Breast epithelium (tissue), 4 donors: Measurements from ENCODE around the gene PRDM16. TPM values are rescaled to one million over a fixed set of nuclear protein-coding genes. Genes with fewer than 3 reads are reported as not detected.

Experiments
- DNase-seq, 2 donors: peaks; one replicate each; pipeline ENCODE4 v3.0.0-alpha.2; 2019; ENCODE audit warnings: low spot score in 2 of 2
- H3K27ac ChIP-seq, 2 donors: fragments of 200-600 bp; sonication (generic) in 1 of 2; one replicate each; pipeline ENCODE4 v1.5.1; 2016 to 2019; ENCODE audit warnings: mild to moderate bottlenecking in 1 of 2
- H3K27me3 ChIP-seq, 2 donors: fragments of 200-600 bp; sonication (generic) in 1 of 2; one replicate each; pipeline versions ENCODE4 v1.5.1 to v1.6.0; 2017 to 2019; ENCODE audit warnings: control low read depth in 1 of 2, mild to moderate bottlenecking in 1 of 2
- H3K36me3 ChIP-seq: fragments of 200-600 bp; one replicate; pipeline ENCODE4 v1.5.1; 2019
- H3K4me1 ChIP-seq, 2 donors: fragments of 200-600 bp; sonication (generic); one replicate each; pipeline ENCODE4 v1.5.1; 2016 to 2019; ENCODE audit warnings: control low read depth in 1 of 2
- H3K4me3 ChIP-seq, 3 donors: fragments of 200-600 bp; sonication (generic); 1 replicate in 2 of 3; 2 replicates in 1 of 3; pipeline ENCODE4 v1.5.1; 2016 to 2019; ENCODE audit warnings: mild to moderate bottlenecking in 3 of 3, moderate library complexity in 2 of 3
- H3K9me3 ChIP-seq, 2 donors: fragments of 200-600 bp; sonication (generic) in 1 of 2; one replicate each; pipeline ENCODE4 v1.5.1; 2016 to 2019; ENCODE audit warnings: control low read depth in 1 of 2
- CTCF ChIP-seq, 3 donors: fragments of 450-650 bp; IDR thresholded peaks; one replicate each; pipeline ENCODE4 v1.5.1; 2016 to 2017; ENCODE audit warnings: antibody characterized with exemption in 3 of 3, mild to moderate bottlenecking in 3 of 3, moderate library complexity in 3 of 3
- POLR2A ChIP-seq: fragments of 450-650 bp; IDR thresholded peaks from one replicate; pipeline ENCODE4 v1.6.1; 2016; ENCODE audit warnings: antibody characterized with exemption, mild to moderate bottlenecking, moderate library complexity
- POLR2AphosphoS5 ChIP-seq, 3 donors: sonication (generic); formaldehyde crosslinking; IDR thresholded peaks; one replicate each; pipeline ENCODE4 v1.6.1; 2017; ENCODE audit warnings: antibody characterized with exemption in 3 of 3
- intact Hi-C: fragments of 100-400 bp; cut with DNase I; formaldehyde crosslinking; loops from one replicate; pipeline ENCODE4 v1.15.1; 2023; ENCODE audit warnings: low total_unique reads
- total RNA-seq, 3 donors: library from RNA; depleted of rRNA; stranded (reverse); fragments of >200 nt; gene quantifications; one replicate each; pipeline ENCODE4 v1.1.0, GENCODE V29; 2016

The PRDM16 gene
- total RNA-seq, 3 donors from 2014 or later = 0.48 to 3.8 (median 3.6) TPM

- TF ChIP-seq POLR2A = no peak
- TF ChIP-seq CTCF (IDR thresholded peaks at IDR 0.05) = no peak
- no peak for TF ChIP-seq POLR2AphosphoS5 (IDR thresholded peaks at IDR 0.05)
- H3K9me3 ChIP-seq = no peaks in the 10 kb centered on the region
- DNase-seq = no peak
- peaks cover 10 to 13% of the 10 kb centered on the region in 2 donors for H3K4me1 ChIP-seq
- intact Hi-C loops = no loop called here
- H3K27me3 ChIP-seq = peaks cover 0 to 31% of the 10 kb centered on the region in 2 donors
- no peak overlapping the region for H3K4me3 ChIP-seq
- peak overlapping the region in 1 of 2 donors; percentile 97 for H3K27ac ChIP-seq
- no peaks in the 10 kb centered on the region for H3K36me3 ChIP-seq
Measured at GRCh38 chr1:3314491-3315381, 245.7 kb downstream of the PRDM16 start.

- Histone ChIP-seq H3K27me3 (peaks cover 0 to 30% of the 10 kb centered on the region in 2 donors), H3K27ac (no peak overlapping the region), H3K9me3 (no peaks in the 10 kb centered on the region), H3K4me1 (peaks cover 10 to 13% of the 10 kb centered on the region in 2 donors), H3K4me3 (no peak overlapping the region), H3K36me3 (no peaks in the 10 kb centered on the region)
- no peak for DNase-seq
- no peak for TF ChIP-seq POLR2A
- TF ChIP-seq POLR2AphosphoS5 (IDR thresholded peaks at IDR 0.05) = no peak
- intact Hi-C loops = no loop called here
Measured at GRCh38 chr1:3315399-3316339, 246.7 kb downstream of the PRDM16 start.

- Histone ChIP-seq H3K27ac (no peak overlapping the region), H3K4me1 (peaks cover 10 to 13% of the 10 kb centered on the region in 2 donors), H3K4me3 (no peak overlapping the region), H3K9me3 (no peaks in the 10 kb centered on the region), H3K36me3 (no peaks in the 10 kb centered on the region), H3K27me3 (peaks cover 0 to 34% of the 10 kb centered on the region in 2 donors)
- TF ChIP-seq POLR2AphosphoS5 (IDR thresholded peaks at IDR 0.05) (no peak), POLR2A (no peak), CTCF (IDR thresholded peaks at IDR 0.05) (no peak)
- intact Hi-C loops = no loop called here
- no peak for DNase-seq
Measured at GRCh38 chr1:3316340-3316943, 247.4 kb downstream of the PRDM16 start.

- intact Hi-C loops = no loop called here
- TF ChIP-seq POLR2AphosphoS5 (IDR thresholded peaks at IDR 0.05) (no peak), CTCF (IDR thresholded peaks at IDR 0.05) (no peak), POLR2A (no peak)
- no peak for DNase-seq
Measured at GRCh38 chr1:3317456-3317855, 248.5 kb downstream of the PRDM16 start.

GRCh38 chr1:3318329-3318728, 249.3 kb downstream of the PRDM16 start:
- DNase-seq = no peak
- intact Hi-C loops = no loop called here

More at GRCh38 chr1:3317456-3317855, 248.5 kb downstream of the PRDM16 start:
- Histone ChIP-seq H3K4me3 (no peak overlapping the region), H3K36me3 (no peaks in the 10 kb centered on the region), H3K27ac (no peak overlapping the region), H3K27me3 (peaks cover 0 to 40% of the 10 kb centered on the region in 2 donors), H3K9me3 (no peaks in the 10 kb centered on the region), H3K4me1 (peaks cover 10 to 13% of the 10 kb centered on the region in 2 donors)

More at GRCh38 chr1:3318329-3318728, 249.3 kb downstream of the PRDM16 start:
- Histone ChIP-seq H3K36me3 (no peaks in the 10 kb centered on the region), H3K4me1 (peaks cover 8 to 9% of the 10 kb centered on the region in 2 donors), H3K4me3 (no peak overlapping the region), H3K27ac (no peak overlapping the region), H3K27me3 (peaks cover 0 to 48% of the 10 kb centered on the region in 2 donors), H3K9me3 (no peaks in the 10 kb centered on the region)
- TF ChIP-seq POLR2AphosphoS5 (IDR thresholded peaks at IDR 0.05) (no peak), POLR2A (no peak)
